Measurements from ENCODE around the gene GBP7. TPM values are rescaled to one million over a fixed set of nuclear protein-coding genes. Genes with fewer than 3 reads are reported as not detected.
"Not testable (repeated sequence)": the region's sequence is repeated elsewhere in the genome, so short reads cannot be mapped to it uniquely, and the experiment has no call there.

Gene GBP7
- total RNA-seq, 1 donor: not detected

GRCh38 chr1:89142160-89142559 lies 33.6 kb downstream of the GBP7 start:
- H3K4me3 ChIP-seq (ENCODE audit: low read depth, low read length): no peak overlapping the region
- no peak for TF ChIP-seq CTCF (IDR thresholded peaks at IDR 0.05; ENCODE audit: insufficient read depth, low read depth, low read length)
- no peak for DNase-seq (ENCODE audit: low read depth)

- no peak for DNase-seq (ENCODE audit: low read depth)
- TF ChIP-seq CTCF (IDR thresholded peaks at IDR 0.05; ENCODE audit: insufficient read depth, low read depth, low read length): no peak
- H3K4me3 ChIP-seq (ENCODE audit: low read depth, low read length): no peak overlapping the region
Measured at GRCh38 chr1:89133747-89134146, 42.1 kb downstream of the GBP7 start.

- TF ChIP-seq CTCF (IDR thresholded peaks at IDR 0.05; ENCODE audit: insufficient read depth, low read depth, low read length): no peak
- DNase-seq (ENCODE audit: low read depth): no peak
- no peak overlapping the region for H3K4me3 ChIP-seq (ENCODE audit: low read depth, low read length)
Measured at GRCh38 chr1:89130716-89131115, 45.1 kb downstream of the GBP7 start.

- no peak overlapping the region for H3K4me3 ChIP-seq (ENCODE audit: low read depth, low read length)
- no peak for TF ChIP-seq CTCF (IDR thresholded peaks at IDR 0.05; ENCODE audit: insufficient read depth, low read depth, low read length)
- DNase-seq (ENCODE audit: low read depth): no peak
Measured at GRCh38 chr1:89129911-89130310, 45.9 kb downstream of the GBP7 start.

GRCh38 chr1:89128003-89128458 lies 47.8 kb downstream of the GBP7 start:
- H3K4me3 ChIP-seq (ENCODE audit: low read depth, low read length); DNase-seq (ENCODE audit: low read depth): not testable (repeated sequence)

GRCh38 chr1:89126602-89127565 lies 48.9 kb downstream of the GBP7 start:
- peak; percentile 17 for DNase-seq (ENCODE audit: low read depth)
- not testable (repeated sequence) for H3K4me3 ChIP-seq (ENCODE audit: low read depth, low read length)

- H3K4me3 ChIP-seq (ENCODE audit: low read depth, low read length): peak within 1 kb of the TSS; percentile 66
- DNase-seq (ENCODE audit: low read depth): peak; percentile 89
- no peak for TF ChIP-seq CTCF (IDR thresholded peaks at IDR 0.05; ENCODE audit: insufficient read depth, low read depth, low read length)
Measured at GRCh38 chr1:89125913-89126580, 49.8 kb downstream of the GBP7 start, which contains the start of gene GBP2. GBP2 (minus strand) TSS chr1:89126114; CDS start chr1:89121966, 4,148 bp downstream.

Data from fibroblast of villous mesenchyme (primary cell).